GM08714 (cell line): ENCODE data around the gene TBC1D16.

Experiments used
- H3K4me3 ChIP-seq: fragments of 200-500 bp; sonication (Bioruptor generic); 2 replicates; pipeline ENCODE4 v1.5.1; 2014; ENCODE audit warnings: mild to moderate bottlenecking, low read length, inconsistent platforms
- ZNF274 ChIP-seq: IDR thresholded peaks from 2 replicates; pipeline ENCODE4 v1.6.1; 2012; ENCODE audit warnings: mild to moderate bottlenecking, low read depth, low read length

Gene TBC1D16

DNA sequence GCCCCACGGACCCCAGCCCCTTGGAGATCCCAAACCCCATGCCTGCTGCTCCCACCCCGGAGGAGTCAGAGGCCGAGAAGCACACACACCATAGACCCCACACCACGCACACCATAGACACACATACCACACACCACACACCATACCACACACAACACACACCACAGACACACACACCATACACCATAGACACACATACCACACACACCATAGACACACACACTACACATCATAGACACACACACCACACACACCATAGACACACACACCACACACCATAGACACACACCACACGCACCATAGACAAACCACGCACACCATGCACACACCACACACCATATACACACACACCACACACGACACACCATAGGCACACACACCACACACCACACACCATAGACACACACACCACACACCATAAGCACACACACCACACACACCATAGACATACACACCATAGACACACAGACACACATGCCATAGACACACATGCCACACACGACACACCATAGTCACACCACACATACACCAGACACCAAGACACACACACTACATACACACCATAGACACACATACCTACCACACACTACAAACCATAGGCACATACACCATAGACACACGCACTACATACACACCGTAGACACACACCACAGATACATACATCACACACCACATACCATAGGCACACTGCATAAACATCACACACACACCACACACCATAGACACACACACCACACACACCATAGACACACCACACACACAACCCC lies 11.3 kb downstream of the TBC1D16 start:
- no peak overlapping the region for H3K4me3 ChIP-seq
- no peak for TF ChIP-seq ZNF274

DNA sequence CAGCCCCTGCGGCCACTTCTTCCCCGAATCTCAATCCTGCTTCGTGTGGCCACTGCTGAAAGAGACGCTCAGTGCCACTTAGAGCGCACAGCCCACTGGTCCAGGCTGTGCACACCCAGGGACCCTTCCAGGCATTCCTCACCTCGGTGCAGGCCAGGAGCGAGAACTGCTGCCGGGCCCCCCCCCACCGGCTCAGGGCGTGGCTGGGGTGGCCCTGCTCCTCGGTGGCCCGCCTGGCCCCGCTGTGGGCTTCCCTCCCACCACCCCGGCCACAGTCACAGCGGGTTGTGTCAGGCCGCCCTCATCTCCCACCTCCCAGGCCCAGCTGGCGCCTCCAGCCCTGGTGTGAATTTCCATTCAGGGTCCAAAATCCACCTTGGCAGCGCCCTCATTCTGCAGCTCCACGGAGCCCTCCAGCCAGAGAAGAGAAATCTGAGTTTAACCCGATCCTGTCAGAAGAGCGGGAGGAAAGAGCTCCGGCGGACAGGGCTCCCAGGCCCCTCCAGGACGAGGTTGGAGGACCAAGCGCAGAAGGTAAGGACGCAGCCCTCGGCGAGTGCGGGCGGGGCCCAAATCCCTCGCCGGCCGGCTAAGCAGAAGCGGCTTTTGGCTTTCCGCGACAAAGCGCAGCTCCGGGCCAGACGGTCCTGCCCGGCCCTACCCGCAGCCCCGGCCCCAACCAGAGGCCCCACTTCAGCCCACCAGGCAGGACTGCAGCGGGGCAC lies 12.0 kb downstream of the TBC1D16 start:
- H3K4me3 ChIP-seq: no peak overlapping the region
- no peak for TF ChIP-seq ZNF274

DNA sequence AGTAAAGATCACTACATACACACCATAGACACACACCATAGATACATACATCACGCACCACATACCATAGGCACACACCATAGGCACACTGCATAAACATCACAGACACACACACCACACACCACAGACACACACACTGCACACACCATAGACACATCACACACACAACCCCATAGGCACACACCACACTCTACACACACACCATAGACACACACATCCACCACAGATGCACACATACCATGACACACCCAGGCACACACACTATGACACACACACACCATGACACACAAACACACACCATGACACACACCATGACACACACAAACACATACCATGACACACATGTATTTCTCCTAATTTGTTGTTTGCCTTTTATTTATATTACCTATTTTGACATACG lies 14.1 kb downstream of the TBC1D16 start:
- TF ChIP-seq ZNF274: no peak
- H3K4me3 ChIP-seq: no peak overlapping the region

DNA sequence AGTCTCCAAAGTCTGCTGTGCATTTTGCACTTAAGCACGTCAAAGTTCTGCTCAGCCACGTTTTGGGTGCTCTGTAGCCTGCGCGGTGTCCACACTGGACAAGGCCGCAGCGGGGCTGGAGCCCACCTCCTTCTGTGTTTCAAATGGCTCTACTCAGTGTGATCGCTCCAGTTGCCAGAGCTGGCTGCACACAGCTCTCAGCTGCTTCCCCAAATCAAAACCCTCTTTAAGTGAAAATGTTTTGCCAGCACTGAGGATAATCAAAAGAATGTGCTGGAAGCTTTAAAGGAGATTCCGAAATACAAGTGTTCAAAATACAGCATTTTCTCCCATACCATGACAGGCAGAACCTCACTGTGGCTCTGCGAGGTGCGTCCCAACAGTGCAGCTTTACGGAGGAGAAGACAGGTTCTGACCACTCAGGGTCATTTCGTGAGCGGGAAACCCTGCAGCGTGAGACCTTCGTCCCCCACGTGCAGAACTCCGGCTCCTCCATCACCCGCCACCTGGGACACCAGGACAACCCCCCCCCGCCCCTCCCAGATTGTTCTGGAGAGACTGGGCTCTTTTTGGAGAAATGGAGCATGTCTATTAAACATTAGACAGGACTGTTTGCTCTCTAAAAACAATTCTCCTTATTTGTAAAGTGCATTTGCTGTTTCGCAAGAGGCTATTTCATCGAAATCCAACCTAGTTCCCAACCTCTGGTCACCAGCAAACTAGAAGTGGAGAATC lies 16.6 kb downstream of the TBC1D16 start:
- H3K4me3 ChIP-seq: no peak overlapping the region

DNA sequence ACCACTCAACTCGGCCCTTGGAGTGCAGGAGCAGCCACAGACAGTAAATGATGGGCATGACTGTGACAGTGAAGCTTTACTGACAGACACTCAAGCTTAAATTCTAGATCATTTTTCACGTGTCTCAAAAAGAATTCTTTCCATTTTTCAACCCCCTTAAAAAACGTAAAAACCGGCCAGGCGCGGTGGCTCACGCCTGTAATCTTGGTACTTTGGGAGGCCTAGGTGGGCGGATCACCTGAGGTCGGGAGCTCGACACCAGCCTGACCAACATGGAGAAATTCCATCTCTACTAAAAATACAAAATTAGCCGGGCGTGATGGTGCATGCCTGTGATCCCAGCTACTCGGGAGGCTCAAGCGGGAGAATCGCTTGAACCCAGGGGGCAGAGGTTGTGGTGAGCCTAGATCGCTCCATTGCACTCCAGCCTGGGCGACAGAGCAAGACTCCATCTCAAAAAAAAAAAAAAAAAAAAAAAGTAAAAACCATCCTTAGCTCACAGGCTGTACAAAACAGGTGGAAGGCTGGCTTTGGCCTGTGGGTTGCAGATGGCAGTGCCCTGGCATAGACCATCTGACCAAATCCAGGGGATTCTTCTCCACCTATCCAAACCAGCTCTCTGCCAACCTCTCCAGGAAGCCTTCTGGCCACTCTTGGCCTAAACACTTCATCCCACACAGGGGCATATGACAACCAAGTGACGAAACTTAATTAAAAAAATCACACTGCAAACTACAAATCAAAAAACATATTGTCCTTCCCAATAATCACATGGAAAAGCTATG lies 18.3 kb downstream of the TBC1D16 start:
- no peak for TF ChIP-seq ZNF274
- no peak overlapping the region for H3K4me3 ChIP-seq

More for the DNA sequence above, 16.6 kb downstream of the TBC1D16 start:
- TF ChIP-seq ZNF274: no peak

DNA sequence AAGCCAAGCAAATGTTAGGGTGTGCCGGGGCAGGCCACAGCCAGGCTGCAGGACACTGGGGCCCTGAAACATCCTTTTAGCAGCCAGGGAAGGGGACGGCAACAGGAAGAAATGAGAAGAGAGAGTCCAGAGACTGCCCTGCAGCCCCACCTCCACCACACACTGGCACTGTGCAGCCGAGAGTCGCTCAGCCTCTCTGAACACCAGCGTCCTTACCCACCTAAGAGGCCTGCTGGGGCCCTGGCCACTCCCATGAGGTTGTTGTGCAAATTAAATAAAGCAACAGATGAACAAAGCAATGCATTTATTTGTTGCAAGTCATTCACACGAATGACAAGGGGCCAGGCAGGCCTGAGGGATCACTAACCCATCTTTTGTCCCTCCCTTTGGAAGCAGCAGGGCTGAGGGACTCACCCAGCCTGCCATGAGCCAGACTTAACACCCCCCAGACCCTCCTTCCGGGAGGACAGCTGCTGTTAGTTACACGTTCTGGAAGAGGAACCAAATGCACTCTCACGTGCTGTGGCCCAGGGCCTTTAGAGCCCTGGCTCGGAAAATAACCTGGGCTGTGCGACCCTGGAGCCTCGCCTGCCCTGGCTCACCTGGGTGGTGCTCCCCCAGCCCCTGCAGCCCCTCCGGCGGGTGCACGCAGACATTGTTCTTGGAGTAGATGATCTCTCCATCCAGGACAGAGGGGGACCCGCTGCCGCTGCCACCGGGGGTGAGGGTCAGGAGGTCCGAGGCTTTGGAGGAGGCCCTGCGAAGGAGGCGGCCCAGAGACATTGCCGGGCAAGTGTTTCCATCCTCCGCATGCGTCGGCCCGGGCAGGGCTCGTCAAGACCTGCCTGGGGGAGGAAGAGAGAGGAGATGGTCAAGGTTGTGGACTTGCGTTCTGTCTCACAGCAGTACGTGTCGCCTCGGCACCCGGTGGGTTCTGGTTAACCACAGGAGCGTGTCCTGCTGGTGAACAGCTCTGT lies 22.6 kb downstream of the TBC1D16 start:
- H3K4me3 ChIP-seq: no peak overlapping the region
- TF ChIP-seq ZNF274: no peak

DNA sequence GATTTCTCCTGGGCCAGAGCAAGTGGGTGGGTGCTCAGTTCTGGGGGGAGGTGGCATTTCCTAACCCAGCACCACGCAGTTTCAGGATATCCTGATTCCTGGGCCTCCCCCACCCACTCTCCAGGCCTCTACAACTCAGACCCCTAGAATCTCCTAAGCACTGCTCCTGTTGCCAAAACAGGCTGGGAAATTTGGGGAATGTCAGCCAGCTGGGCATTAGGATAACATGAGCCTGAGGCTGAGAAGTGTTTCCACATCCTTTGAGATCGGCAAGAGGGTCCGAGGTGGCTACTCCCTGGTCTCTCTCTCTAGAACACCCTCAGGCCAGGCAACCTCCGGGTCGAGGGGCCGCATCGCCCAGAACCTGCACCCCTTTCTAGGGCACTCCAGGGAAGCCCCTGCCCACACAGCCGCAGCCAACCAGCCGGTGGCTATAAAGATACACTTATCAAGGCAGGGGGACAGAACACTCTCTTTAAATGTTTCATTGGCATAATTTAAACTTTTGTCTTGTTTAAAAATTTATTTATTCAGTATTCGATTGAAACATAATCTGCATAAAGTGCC lies 23.6 kb downstream of the TBC1D16 start:
- no peak for TF ChIP-seq ZNF274
- H3K4me3 ChIP-seq: no peak overlapping the region

DNA sequence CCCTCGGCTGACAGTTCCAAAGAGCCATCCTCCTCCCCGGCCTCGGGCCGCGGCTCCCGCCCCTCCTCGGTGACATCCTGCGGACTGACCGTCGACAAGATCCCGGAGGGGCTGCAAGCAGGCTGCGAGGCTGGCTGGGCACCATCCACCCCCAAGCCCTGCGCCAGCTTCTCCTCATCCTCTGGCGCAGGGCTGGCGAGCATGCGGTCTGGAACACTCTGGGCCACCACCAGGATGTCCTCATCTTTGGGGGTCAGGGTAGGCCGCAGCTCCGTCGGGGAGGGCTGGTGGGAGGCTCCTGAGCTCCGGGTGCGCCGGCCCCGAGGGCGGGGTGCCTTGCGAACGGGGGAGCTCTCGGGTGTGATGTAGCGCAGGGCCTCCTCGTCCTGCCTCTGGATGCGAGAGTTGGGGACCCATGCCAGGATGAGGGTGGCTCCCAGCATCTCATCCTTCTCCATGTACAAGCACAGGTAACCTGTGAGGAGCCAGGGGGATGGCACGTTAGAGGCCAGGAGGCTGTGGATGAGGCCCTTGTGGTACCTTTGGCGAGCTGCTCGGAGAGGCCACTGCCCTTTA lies 25.3 kb downstream of the TBC1D16 start:
- H3K4me3 ChIP-seq: no peak overlapping the region

DNA sequence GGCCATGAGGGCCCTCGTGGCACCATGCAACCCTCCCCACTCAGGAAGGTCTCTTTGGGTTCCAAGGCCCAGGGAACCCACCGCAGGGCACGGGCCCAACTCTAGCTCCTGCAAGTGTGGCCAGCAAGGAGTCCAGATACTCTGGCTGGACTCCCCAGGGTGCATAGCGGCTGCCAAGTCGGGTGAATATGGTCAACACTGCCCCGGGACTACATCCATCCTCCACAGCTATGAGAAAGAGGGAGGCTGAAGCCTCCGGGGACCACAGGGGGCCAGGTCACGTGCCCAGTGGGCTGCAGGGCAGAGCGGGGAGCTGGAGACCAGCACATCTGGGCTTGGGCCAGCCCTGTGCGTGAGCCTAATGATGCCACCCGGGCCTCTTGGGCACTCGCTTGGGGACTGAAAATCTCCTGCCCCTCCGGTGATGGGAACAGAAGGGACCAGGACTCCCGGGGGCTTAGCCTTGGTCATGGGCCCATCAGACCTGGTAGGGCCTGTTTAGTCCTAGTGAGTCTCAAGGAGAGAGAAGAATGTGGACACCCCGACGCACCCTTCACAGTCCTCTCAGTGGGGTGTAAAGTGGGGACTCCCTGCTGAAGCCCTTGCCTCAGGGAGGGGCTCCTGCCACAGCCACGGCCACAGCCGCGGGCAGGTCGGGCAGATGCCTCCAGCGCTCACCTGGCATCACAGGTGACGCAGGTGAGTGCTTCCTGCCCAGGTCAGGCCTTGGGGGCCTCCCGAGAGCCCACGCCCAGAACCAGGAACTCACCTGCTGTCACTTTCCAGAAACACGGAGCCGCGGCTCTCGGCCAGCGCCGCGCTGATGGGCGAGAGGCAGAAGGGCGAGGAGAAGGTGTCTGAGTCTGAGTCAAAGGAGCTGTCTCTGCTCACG lies 26.0 kb downstream of the TBC1D16 start:
- no peak overlapping the region for H3K4me3 ChIP-seq
- TF ChIP-seq ZNF274: no peak

More for the DNA sequence above, 25.3 kb downstream of the TBC1D16 start:
- TF ChIP-seq ZNF274: no peak

DNA sequence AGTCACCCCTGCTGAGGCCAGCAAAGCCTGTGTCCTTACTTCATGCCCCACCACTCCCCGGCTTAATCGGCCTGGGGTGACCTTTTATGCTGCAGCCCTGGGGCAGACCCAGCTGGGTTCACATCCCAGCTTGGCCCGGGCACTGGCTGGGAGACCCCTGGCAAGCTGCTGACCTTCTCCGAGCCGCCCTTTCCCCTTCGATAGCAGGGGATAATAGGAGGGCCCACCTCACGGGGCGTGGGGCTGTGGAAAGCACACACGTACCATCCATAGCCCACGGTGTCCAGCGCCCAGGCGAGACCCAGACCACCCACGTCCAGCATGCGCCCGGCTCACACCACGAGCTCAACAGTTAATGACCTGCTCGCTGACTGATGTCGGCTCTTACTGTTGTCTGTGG lies 26.8 kb downstream of the TBC1D16 start:
- no peak for TF ChIP-seq ZNF274
- H3K4me3 ChIP-seq: no peak overlapping the region

DNA sequence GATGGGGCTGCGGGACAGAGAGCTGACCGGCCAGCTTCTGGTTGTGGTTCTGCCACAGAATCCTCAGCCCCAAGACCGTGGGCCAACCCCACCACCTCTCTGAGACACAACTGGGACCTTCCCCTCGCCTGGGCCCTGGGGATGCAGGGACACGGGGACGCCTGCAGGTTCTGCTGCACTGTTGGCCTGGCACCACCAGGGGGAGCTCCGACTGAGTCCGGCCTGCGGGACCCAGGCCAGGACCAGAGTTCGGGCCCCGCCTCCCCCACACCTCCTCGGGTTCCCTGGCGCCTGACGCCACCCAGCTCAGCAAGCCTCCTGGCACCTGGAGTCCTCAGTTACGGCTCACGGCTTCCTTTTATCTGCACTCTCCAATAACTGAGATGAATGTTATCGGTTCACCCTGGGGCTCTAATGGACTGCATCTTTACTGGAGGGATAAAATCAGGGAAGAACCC lies 27.3 kb downstream of the TBC1D16 start:
- no peak for TF ChIP-seq ZNF274
- H3K4me3 ChIP-seq: no peak overlapping the region
